Suprapubic skin (tissue), 4 donors: Measurements from ENCODE around the gene KCNJ13.

ENCODE experiments used
- POLR2A ChIP-seq, 2 donors: fragments of 450-650 bp; IDR thresholded peaks; one replicate each; pipeline ENCODE4 v1.6.1; 2017; ENCODE audit warnings: antibody characterized with exemption in 2 of 2, mild to moderate bottlenecking in 2 of 2, moderate library complexity in 2 of 2
- POLR2AphosphoS5 ChIP-seq, 3 donors: sonication (generic); formaldehyde crosslinking; IDR thresholded peaks; one replicate each; pipeline ENCODE4 v1.6.1; 2017; ENCODE audit warnings: antibody characterized with exemption in 3 of 3
- TF ChIP-seq, protein P1 (sequence below), 2 donors: fragments of 200-600 bp in 1 of 2; fragments of 450-650 bp in 1 of 2; sonication (generic) in 1 of 2; IDR thresholded peaks; one replicate each; pipeline ENCODE4 v1.5.1; 2016 to 2019; ENCODE audit warnings: antibody characterized with exemption in 2 of 2, mild to moderate bottlenecking in 1 of 2, moderate library complexity in 1 of 2

DNA sequence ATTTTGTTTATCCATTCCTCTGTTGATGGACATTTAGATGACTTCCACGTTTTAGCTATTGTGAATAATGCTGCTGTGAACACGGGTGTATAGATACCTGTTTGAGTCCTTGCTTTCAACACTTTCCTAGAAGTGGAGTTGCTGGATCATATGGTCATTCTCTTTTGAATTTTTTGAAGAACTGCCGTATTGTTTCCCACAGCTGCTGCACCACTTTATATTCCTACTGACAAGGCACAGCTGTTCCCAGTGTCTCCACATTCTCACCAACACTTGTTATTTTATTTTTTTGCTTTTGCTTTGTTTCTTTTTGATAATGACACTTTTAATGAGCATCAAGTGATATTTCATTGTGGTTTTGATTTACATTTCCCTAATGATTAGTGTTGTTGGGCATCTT lies 41.4 kb upstream of the KCNJ13 start:
- TF ChIP-seq, protein P1, sequence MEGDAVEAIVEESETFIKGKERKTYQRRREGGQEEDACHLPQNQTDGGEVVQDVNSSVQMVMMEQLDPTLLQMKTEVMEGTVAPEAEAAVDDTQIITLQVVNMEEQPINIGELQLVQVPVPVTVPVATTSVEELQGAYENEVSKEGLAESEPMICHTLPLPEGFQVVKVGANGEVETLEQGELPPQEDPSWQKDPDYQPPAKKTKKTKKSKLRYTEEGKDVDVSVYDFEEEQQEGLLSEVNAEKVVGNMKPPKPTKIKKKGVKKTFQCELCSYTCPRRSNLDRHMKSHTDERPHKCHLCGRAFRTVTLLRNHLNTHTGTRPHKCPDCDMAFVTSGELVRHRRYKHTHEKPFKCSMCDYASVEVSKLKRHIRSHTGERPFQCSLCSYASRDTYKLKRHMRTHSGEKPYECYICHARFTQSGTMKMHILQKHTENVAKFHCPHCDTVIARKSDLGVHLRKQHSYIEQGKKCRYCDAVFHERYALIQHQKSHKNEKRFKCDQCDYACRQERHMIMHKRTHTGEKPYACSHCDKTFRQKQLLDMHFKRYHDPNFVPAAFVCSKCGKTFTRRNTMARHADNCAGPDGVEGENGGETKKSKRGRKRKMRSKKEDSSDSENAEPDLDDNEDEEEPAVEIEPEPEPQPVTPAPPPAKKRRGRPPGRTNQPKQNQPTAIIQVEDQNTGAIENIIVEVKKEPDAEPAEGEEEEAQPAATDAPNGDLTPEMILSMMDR (IDR thresholded peaks at IDR 0.05), result no peak
- TF ChIP-seq POLR2A (IDR thresholded peaks at IDR 0.05) (no peak), POLR2AphosphoS5 (IDR thresholded peaks at IDR 0.05) (no peak)
